CD14-positive monocyte (primary cell): ENCODE results near the gene MND1. TPM values are rescaled to one million over a fixed set of nuclear protein-coding genes. Genes with fewer than 3 reads are reported as not detected.

Experiments used
- DNase-seq, 3 donors: peaks; one replicate each; pipeline ENCODE4 v3.0.0-alpha.2; 2011 to 2022
- H2AFZ ChIP-seq: 2 replicates; pipeline ENCODE4 v1.6.0; 2012; ENCODE audit warnings: mild to moderate bottlenecking, low read depth, low read length, inconsistent platforms; ENCODE audit not compliant: insufficient read depth, poor library complexity, severe bottlenecking
- H3K27ac ChIP-seq, 2 donors: 1 replicate in 1 of 2; 2 replicates in 1 of 2; pipeline ENCODE4 v1.5.1; 2012 to 2013; ENCODE audit warnings: low read length in 2 of 2, control low read depth in 1 of 2, inconsistent platforms in 1 of 2, low read depth in 1 of 2, mild to moderate bottlenecking in 1 of 2
- H3K27me3 ChIP-seq, 2 donors: one replicate each; pipeline versions ENCODE4 v1.6.0 to v1.6.1; 2011 to 2013; ENCODE audit warnings: low read length in 2 of 2; ENCODE audit not compliant: control insufficient read depth in 2 of 2, insufficient read depth in 2 of 2
- H3K36me3 ChIP-seq, 2 donors: replicated peaks in 1 of 2; 1 replicate in 1 of 2; 2 replicates in 1 of 2; pipeline versions ENCODE4 v1.5.1 to v1.6.1; 2012 to 2013; ENCODE audit warnings: low read length in 2 of 2, control low read depth in 1 of 2, inconsistent platforms in 1 of 2, mild to moderate bottlenecking in 1 of 2; ENCODE audit not compliant: insufficient read depth in 2 of 2, control insufficient read depth in 1 of 2
- H3K4me1 ChIP-seq, 2 donors: 1 replicate in 1 of 2; 2 replicates in 1 of 2; pipeline versions ENCODE4 v1.5.1 to v1.6.1; 2012 to 2013; ENCODE audit warnings: low read length in 2 of 2, control low read depth in 1 of 2, inconsistent platforms in 1 of 2, mild to moderate bottlenecking in 1 of 2, moderate library complexity in 1 of 2; ENCODE audit not compliant: insufficient read depth in 2 of 2, control insufficient read depth in 1 of 2
- H3K4me2 ChIP-seq: replicated peaks from 2 replicates; pipeline ENCODE3; 2012; ENCODE audit warnings: low read length, moderate library complexity, mild to moderate bottlenecking; ENCODE audit not compliant: poor library complexity, severe bottlenecking; ENCODE audit errors: extremely low read depth
- H3K4me3 ChIP-seq, 3 experiments: fragments of 200-600 bp in 1 of 3; sonication (generic) in 1 of 3; replicated peaks in 1 of 3; 1 replicate in 2 of 3; 2 replicates in 1 of 3; pipeline ENCODE4 v1.5.1; 2011 to 2013; ENCODE audit warnings: low read length in 3 of 3, mild to moderate bottlenecking in 3 of 3, control low read depth in 2 of 3, low read depth in 2 of 3, inconsistent platforms in 1 of 3, moderate library complexity in 1 of 3
- H3K79me2 ChIP-seq: 2 replicates; pipeline ENCODE4 v1.6.0; 2012; ENCODE audit warnings: mild to moderate bottlenecking, control low read depth, inconsistent platforms, low read length, moderate library complexity; ENCODE audit not compliant: insufficient read depth
- H3K9ac ChIP-seq: 2 replicates; pipeline ENCODE4 v1.6.0; 2017; ENCODE audit warnings: low read length, mild to moderate bottlenecking; ENCODE audit not compliant: insufficient read depth, poor library complexity, severe bottlenecking
- H3K9me3 ChIP-seq, 2 donors: replicated peaks in 1 of 2; 1 replicate in 1 of 2; 2 replicates in 1 of 2; pipeline versions ENCODE4 v1.5.1 to v1.6.1; 2012 to 2013; ENCODE audit warnings: low read length in 2 of 2, control low read depth in 1 of 2; ENCODE audit not compliant: control insufficient read depth in 1 of 2, insufficient read depth in 1 of 2
- H4K20me1 ChIP-seq: 2 replicates; pipeline ENCODE4 v1.6.0; 2012; ENCODE audit warnings: mild to moderate bottlenecking, low read length, control low read depth, moderate library complexity; ENCODE audit not compliant: insufficient read depth
- H3K27ac Mint-ChIP-seq, 7 donors: one replicate each; pipeline ENCODE4 v1.8.0; 2020; ENCODE audit warnings: mild to moderate bottlenecking in 7 of 7, mixed read lengths in 7 of 7, moderate library complexity in 6 of 7, inconsistent platforms in 2 of 7
- H3K27me3 Mint-ChIP-seq, 3 donors: one replicate each; pipeline ENCODE4 v1.8.0; 2021 to 2022; ENCODE audit warnings: low read depth in 3 of 3, mild to moderate bottlenecking in 3 of 3, mixed read lengths in 3 of 3, moderate library complexity in 3 of 3, inconsistent platforms in 1 of 3
- H3K36me3 Mint-ChIP-seq, 2 donors: one replicate each; pipeline ENCODE4 v1.8.0; 2020; ENCODE audit warnings: mixed read lengths in 2 of 2, inconsistent platforms in 1 of 2, mild to moderate bottlenecking in 1 of 2
- H3K4me1 Mint-ChIP-seq: one replicate; pipeline ENCODE4 v1.8.0; 2020; ENCODE audit warnings: mild to moderate bottlenecking, mixed read lengths
- H3K4me3 Mint-ChIP-seq, 2 donors: one replicate each; pipeline ENCODE4 v1.8.0; 2020; ENCODE audit warnings: mild to moderate bottlenecking in 2 of 2, mixed read lengths in 2 of 2, moderate library complexity in 1 of 2
- H3K9me3 Mint-ChIP-seq, 7 donors: one replicate each; pipeline ENCODE4 v1.8.0; 2020 to 2022; ENCODE audit warnings: mixed read lengths in 7 of 7, mild to moderate bottlenecking in 6 of 7, moderate library complexity in 6 of 7, inconsistent platforms in 2 of 7
- CTCF ChIP-seq: fragments of 200-600 bp; IDR thresholded peaks from one replicate; pipeline ENCODE4 v1.8.0; 2022; ENCODE audit warnings: antibody characterized with exemption, mild to moderate bottlenecking
- WGBS: methylation state at CpG from one replicate; pipeline ENCODE4 v1.1.5; 2013; ENCODE audit warnings: missing lambda C conversion rate; ENCODE audit not compliant: insufficient coverage; 5-methylcytosine and 5-hydroxymethylcytosine counted together
- intact Hi-C, 2 donors: fragments of 100-400 bp; cut with micrococcal nuclease; formaldehyde crosslinking; loops; one replicate each; pipeline versions ENCODE4 v1.15.0 to v1.15.1; 2023
- polyA plus RNA-seq, 3 donors: library from polyadenylated mRNA; depleted of rRNA in 1 of 3; unstranded in 2 of 3; stranded (reverse) in 1 of 3; fragments of 300-500 nt in 2 of 3; fragments of >200 nt in 1 of 3; fragmentation: Illumina TruSeq in 2 of 3; gene quantifications; 1 replicate in 2 of 3; 2 replicates in 1 of 3; pipeline ENCODE4 v1.2.3, GENCODE V29; 2012 to 2021

MND1 gene
- polyA plus RNA-seq, 3 donors: not detected

- Mint-ChIP-seq H3K36me3 (peaks cover 11 to 21% of the 10 kb centered on the region in 2 donors), H3K4me3 (no peak overlapping the region), H3K27ac (no peak overlapping the region), H3K27me3 (no peaks in the 10 kb centered on the region), H3K4me1 (no peaks in the 10 kb centered on the region), H3K9me3 (peaks cover 0 to 2% (median 0%) of the 10 kb centered on the region in 7 donors)
- Histone ChIP-seq H3K4me3 (no peak overlapping the region), H3K27ac (no peak overlapping the region), H3K9me3 (no peaks in the 10 kb centered on the region), H4K20me1 (no peaks in the 10 kb centered on the region), H3K4me1 (no peaks in the 10 kb centered on the region), H3K79me2 (no peaks in the 10 kb centered on the region), H3K36me3 (peaks cover 0 to 11% of the 10 kb centered on the region in 2 donors), H3K27me3 (no peaks in the 10 kb centered on the region), H3K4me2 (no peak overlapping the region), H2AFZ (no peak overlapping the region), H3K9ac (no peak overlapping the region)
- no peak for TF ChIP-seq CTCF
- no CpG with 5 or more reads among the region's 6 CpGs for WGBS
- intact Hi-C loops: no loop called here
- DNase-seq: no peak
Observed at GRCh38 chr4:153393397-153393796, 48.9 kb downstream of the MND1 start.

GRCh38 chr4:153394945-153395344, 50.5 kb downstream of the MND1 start:
- no peaks in the 10 kb centered on the region for H3K79me2 ChIP-seq
- no peak overlapping the region for H3K27ac ChIP-seq
- no peak overlapping the region for H3K4me3 ChIP-seq
- no peaks in the 10 kb centered on the region for H3K27me3 Mint-ChIP-seq
- WGBS: no CpG with 5 or more reads among the region's 1 CpG
- no peak for TF ChIP-seq CTCF
- no peak overlapping the region for H3K9ac ChIP-seq
- no peaks in the 10 kb centered on the region for H3K4me1 Mint-ChIP-seq
- no peak overlapping the region for H3K27ac Mint-ChIP-seq
- DNase-seq: no peak
- H3K4me3 Mint-ChIP-seq: no peak overlapping the region
- no peaks in the 10 kb centered on the region for H3K4me1 ChIP-seq
- peaks cover 0 to 2% (median 0%) of the 10 kb centered on the region in 7 donors for H3K9me3 Mint-ChIP-seq
- intact Hi-C loops: no loop called here
- H3K27me3 ChIP-seq: no peaks in the 10 kb centered on the region
- H4K20me1 ChIP-seq: no peaks in the 10 kb centered on the region
- H2AFZ ChIP-seq: no peak overlapping the region
- H3K36me3 ChIP-seq: peaks cover 0 to 23% of the 10 kb centered on the region in 2 donors
- H3K9me3 ChIP-seq: no peaks in the 10 kb centered on the region
- H3K4me2 ChIP-seq: no peak overlapping the region
- peaks cover 11 to 21% of the 10 kb centered on the region in 2 donors for H3K36me3 Mint-ChIP-seq
